Right renal cortex interstitium (tissue), 3 donors: ENCODE measurements around the gene PLEKHF1. TPM values are rescaled to one million over a fixed set of nuclear protein-coding genes. Genes with fewer than 3 reads are reported as not detected.
"Not testable (repeated sequence)": the region's sequence is repeated elsewhere in the genome, so short reads cannot be mapped to it uniquely, and the experiment has no call there.

Source experiments
- DNase-seq, 3 donors: peaks; one replicate each; pipeline ENCODE4 v3.0.0-alpha.2; 2013; ENCODE audit warnings: low read depth in 3 of 3, low spot score in 2 of 3
- polyA plus RNA-seq, 3 donors: library from polyadenylated mRNA; unstranded; fragments of 120-200 nt; gene quantifications; one replicate each; pipeline ENCODE4 v1.2.1, GENCODE V29; 2013; ENCODE audit not compliant: insufficient read length in 3 of 3

Gene PLEKHF1
- polyA plus RNA-seq, 3 donors = 1.2 to 1.7 (median 1.5) TPM

DNA sequence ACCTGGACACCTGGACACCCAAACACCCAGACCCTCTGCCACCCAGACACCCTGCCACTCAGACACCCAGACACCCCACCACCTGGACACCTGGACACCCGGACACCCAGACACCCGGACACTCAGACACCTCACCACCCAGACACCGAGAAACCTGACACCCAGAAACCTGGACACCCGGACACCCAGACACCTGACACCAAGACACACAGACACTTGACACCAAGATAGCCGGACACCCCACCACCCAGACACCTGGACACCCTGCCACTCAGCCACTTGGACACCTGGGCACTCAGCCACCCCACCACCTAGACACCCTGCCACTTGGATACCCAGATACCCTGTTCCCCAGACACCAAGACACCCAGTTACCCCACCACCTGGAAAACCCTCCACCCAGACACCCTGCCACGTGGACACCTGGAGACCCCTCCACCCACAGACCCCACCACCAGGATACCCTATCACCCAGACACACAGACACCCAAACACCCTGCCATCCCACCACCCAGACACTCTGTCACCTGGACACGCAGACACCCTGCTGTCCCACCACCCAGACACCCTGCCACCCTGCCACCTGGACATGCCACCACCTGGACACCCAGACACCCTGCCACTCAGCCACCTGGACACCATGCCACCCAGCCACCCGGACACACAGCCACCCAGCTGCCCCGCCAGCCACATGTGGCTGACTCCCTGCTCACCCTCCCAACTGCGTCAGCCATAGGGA lies 32.4 kb downstream of the PLEKHF1 start:
- DNase-seq = no peak

DNA sequence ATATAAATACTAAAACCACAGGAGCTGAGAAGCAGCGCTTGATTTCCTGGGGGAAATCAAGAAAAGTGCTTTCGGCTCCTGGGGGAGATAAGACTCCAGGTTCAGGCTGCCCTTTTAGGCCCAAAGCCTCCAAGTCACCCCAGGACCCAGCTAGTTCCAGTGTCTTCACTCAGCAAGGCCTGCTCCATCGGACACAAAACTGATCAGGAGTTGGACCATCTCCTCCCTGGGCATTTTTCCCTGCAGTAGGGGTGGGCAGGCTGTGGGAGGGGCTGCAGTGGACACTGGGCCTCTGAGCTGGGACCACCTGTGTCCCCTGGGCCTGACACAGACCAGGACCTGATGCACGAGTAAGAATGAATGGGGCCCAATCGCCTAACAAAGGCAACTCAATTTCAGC lies 34.6 kb downstream of the PLEKHF1 start:
- DNase-seq = no peak

DNA sequence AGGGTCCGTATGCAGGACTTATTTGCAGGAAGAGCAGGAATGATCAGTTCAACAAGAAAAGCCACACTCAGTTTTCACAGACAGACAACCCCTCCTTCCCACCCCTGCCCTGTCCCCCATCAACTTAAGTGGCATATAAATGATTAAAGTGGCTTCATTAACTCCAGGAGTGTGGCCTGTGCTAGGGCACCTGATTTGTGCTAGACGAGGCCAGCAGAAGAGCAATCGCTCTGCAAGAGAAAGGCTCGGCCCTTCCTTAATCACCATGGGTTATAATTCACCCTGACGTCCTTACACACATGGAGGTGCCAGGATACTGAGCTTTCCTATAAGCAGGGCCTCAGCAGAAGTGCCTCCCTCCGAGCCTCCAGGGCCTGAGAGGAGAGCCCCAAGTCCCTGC lies 35.2 kb downstream of the PLEKHF1 start:
- DNase-seq = no peak

DNA sequence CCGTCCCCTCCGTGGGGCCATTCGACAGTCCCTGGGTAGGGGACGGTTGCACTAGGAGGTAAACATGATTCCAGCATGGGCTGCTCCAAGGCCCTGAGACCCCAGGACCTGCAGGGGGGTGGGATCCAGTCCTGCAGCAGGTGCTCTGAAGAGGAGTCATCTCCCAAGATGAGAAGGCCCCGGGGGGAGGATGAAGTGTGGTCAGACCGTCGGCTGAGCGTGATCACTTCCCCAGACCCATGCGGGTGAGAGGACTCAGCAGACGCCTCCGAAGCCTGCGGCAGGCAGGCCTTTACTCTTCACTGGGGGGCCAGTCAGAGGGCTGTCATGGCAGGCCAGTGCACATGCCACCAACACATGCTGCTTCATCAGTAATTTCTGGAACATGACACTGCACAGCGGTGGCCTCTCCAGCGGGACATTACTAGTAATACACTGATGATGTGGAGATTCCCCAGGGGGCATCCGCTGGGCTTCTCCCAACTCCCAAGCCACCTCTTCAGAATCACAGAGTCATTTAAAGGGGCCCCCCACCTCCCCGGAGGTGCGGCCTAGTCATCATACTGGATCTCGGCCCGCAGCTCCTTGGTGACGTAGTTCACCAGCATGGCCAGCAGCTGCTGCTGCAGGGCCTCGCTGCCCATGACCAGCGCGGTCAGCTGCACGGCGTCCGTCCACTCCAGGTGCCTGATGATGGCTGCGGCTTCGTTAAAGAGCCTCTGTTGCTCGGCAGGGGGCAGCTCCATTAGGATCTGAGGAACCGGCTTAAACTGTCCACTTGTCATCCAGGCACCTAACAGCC lies 37.1 kb downstream of the PLEKHF1 start:
- DNase-seq = no peak

DNA sequence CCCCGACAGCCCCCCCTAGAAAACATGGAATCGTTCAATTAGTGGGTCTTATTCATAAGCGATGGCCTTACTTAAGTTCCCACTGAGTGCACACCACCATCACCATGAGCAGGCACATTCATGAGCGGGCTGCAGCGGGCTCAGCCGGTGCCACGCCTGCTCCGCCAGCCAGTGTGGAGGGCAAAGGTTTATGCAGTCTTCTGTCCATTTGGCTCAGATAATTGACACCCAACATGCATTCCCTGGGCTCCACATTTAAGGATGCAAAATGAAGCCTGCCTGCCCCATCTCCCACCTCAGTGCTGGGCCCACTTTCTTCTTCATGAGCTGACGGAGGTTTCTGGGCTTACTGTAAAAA lies 37.7 kb downstream of the PLEKHF1 start:
- no peak for DNase-seq

DNA sequence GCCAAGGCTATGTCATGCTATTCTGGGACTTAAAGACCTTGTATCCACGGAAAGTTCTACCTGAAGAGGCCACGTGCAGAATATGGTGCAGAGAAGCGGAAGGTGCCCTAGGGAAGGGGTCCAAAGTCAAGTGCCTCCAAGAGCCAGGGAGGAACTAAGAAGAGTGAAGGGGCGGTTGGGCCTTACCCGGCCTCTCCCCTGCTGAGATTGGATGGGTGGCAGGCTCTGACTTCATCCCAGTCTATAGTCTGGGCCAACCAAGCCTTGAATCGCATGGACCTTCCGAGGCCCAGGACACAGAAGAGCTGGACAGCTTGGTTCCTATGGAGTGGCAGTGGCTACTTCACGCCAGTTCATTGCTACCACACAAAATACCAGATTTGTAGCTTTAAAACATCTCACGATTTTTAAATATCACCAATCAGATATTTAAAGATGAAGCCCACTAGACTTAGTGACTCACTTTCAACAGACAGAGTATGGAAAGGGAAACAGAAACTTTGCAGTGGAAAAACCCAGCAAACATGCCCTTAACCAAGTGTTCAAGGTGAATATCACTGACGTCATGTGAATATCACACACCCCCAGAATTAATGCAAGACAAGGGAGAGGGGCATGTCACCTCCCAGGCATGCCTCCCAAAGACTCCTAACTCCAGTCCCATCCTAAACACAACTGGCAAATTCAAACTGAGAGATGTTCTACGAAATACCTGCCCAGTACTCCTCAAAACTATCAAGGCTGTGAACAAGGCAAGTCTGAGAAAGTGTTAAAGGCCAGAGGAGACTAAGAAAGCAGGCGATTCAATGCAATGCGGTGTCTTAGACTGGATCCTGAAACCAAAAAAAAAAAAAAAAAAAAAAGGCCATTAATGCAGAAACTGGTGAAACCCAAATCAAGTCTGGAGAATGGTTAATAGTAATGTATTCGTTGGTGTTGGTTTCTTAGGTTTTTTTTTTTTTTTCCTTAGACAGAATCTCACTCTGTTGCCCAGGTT lies 39.6 kb downstream of the PLEKHF1 start:
- no peak for DNase-seq

DNA sequence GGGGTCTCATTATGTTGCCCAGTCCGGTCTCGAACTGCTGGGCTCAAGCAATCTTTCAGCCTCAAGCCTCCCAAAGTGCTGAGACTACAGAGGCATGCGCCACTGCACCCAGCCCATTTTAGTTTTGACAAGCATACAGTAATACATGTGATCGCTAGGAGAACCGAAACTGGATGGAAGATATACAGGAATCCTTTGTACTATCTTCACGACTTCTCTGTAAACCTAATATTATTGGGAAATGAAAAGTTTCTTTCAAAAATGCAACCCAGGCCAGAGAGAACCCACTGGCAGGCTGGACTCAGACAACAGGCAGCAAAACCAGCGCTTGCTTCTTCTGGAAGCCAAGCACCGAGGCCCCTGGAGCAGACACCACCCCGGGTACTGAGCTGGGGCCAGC lies 40.4 kb downstream of the PLEKHF1 start:
- no peak for DNase-seq

DNA sequence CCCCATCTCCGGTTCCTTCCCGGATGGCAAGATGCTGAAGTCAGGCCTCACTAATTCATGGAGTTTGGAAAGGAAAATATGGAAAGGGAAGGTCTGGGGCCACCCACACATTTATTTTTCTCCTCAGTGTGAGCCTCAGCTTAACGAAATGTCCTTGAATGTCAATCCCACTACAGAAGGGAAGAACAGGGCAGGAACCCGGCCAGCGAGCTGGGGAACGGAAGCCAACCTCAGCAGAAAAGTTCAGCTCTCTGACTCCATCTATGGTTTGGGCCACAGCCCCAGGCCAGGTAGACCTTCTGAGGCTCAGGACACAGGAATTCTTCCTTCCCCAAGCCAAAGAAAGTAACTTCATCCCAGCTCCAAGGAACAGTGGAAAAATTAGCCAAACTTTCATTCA lies 41.4 kb downstream of the PLEKHF1 start:
- DNase-seq = no peak

DNA sequence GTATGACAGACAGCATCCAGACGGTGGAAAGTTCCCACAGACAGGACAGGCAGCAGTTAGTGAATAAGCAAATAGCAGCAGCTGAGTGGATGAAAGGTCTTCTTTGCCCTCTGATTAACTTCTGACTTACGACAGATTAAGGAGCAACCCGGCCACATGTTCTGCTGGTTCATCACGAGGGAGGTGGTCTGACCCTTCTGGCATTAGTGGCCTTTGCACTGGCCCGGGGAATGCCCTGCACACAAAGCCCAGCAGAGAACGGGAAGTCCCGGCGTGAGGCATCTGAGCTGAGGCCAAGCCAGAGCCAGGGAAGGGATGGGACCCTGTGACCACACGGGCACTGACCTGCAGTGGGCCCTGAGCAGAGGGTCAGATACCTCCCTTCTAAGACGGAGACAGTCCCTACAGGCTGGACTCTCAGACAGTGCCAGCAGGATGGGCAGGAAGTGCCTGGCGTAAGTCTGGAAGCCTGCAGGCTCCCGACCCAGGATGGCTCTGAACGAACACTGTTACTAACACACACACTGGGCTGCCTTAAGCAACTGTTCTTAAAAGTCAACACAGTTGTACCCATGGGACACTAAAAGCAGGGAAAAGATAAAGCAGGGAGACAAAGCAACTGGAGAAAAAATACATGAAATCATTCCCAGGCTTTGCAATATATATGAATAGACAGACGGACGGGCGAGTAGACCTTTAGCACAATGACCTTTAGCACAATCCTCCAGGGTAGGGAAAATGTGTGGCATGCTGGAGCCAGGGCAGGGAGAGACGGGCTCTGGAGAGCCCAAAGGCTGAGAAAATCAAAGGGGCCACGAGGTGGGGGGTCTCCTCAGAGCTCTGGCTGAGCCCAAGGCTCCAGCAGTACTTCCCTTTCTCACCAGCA lies 43.5 kb downstream of the PLEKHF1 start:
- DNase-seq = no peak

DNA sequence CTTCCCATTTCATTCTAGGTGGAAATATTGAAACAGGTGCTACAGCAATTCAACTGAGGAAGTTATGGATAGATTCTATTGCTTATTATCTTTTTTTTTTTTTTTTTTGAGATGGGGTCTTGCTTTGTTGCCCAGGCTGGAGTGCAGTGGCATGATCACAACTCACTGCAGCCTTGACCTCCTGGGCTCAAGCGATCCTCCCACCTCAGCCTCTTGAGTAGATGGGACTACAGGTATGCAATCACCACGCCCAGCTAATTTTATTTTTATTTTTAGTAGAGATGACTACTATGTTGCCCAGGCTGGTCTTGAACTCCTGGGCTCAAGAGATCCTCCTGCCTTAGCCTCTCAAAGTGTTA lies 44.2 kb downstream of the PLEKHF1 start:
- DNase-seq = not testable (repeated sequence)

DNA sequence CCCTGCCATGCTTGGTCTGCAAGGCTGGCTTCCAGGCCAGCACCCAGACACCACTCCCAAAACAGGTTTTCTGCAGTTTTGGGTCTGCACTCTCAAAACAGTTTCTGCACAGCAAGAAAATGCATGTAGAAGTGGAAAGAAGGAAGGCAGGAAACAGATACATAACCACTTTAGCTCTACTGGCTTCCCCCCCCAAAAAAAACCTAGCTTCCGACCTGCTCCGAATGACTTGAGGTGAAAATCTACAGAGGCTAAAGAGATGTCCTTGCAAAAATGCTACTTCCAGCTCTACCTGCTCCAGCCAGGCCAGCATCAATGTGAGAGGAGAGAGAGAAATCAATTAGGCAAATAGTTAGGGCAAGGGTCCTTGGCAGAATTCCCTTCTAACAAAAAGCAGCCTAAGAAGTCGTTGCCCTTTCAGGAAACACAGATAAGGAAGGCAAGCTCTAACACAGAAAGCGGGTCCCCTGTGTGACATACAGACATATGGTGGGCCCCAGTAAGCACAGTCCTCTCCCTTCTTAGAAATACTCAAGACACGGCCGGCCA lies 46.4 kb downstream of the PLEKHF1 start:
- DNase-seq = no peak

DNA sequence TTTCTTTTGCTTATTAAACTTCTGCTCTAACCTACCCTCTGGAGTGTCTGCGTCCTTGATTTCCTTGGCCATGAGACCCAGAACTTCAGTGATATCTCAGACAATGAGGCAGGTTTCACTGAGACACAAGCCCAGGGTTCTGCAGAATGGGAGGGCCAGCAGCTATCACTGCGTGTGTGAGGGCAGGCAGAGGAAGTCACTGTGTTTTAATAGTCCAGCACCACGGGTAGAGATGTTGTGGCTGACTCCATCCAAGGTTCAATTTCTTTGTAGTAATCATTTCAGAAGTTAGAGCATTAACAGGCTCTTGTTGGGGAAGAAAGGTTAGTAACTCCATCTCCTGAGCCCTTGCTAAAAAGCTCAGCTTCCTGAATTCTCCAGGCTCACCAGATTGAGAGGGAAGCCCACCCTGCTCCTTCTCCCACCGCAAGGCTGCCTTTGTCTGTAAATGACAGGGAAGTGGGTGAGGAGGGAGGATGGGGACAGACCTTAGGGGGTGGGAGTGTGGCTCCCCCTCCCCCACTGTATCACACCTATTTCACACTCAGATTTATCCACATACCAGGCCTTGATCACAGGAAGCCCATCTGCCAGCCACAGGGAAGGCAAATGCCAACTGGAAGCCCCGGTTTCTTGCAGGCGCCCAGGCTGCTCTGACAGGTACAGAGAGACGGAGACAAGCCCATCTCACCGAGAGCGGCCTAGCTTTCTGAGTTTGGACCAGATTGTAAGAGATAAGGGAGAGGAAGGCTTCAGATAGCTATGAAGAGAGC lies 47.7 kb downstream of the PLEKHF1 start:
- DNase-seq = no peak

DNA sequence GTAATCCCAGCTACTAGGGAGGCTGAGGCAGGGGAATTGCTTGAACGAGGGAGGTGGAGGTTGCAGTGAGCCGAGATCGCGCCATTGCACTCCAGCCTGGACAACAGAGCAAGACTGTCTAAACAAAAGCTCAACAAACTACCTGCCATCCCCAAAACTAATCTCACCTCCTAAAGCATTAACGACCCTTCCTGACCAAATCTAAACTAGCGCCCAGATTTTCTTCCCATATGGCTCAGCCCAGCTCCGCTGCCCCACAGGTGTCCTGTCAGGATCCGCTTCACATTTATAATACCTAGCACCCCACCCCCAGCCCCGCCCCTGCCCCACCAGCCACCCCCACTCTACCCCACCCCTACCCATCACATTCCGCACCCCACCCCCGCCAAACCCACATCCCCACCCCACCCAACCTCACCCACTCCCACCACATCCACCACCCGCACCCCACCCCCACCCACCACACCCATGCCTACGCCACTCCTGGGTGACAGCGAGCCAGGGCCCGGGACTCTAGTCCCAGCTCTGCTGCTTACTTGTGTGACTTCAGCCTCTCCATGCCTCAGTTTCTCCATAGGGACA lies 49.2 kb downstream of the PLEKHF1 start:
- DNase-seq = no peak

DNA sequence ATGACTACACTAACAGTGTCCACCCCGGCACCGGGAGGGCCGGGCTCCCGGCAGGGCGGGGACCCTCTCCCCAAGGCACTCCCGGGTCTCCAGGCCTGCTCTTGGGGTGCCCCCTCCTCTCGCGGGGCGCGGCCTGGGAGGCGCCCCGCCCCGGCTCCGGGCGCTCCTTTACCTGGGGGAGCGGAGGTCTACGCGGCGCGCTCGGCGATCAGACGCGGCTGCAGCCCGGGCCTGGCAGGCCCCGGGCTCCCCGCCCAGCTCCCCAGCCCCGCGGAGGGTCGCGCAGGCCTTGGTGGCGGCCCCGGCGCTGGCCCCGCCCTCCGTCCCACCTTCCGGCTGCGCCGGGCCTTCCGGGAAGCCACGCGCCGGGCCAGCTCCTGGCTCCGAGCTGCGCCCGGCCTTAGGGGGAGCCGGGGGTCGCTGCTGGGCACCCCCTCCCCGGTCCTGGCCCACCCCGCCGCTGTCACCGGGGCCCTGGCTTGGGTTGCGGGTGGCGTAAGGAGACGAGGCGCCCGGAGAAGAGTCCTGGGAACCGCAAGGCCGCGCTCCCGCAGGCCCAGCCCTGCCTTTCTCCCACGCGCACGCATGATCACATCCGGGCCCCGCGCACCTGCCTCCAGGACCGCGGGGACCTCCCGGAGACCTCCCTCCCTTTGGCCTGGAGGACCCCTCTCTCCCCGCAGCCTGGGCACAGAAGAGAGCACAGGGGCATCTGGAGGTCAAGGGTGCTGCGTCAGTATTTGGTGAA lies 49.9 kb downstream of the PLEKHF1 start, which contains the start of gene C19orf12:
TSS of gene C19orf12 (minus strand) at position 309 of the 748 bp plus-strand sequence. CDS start 6,848 bp downstream, outside the sequence.
- DNase-seq = no peak

DNA sequence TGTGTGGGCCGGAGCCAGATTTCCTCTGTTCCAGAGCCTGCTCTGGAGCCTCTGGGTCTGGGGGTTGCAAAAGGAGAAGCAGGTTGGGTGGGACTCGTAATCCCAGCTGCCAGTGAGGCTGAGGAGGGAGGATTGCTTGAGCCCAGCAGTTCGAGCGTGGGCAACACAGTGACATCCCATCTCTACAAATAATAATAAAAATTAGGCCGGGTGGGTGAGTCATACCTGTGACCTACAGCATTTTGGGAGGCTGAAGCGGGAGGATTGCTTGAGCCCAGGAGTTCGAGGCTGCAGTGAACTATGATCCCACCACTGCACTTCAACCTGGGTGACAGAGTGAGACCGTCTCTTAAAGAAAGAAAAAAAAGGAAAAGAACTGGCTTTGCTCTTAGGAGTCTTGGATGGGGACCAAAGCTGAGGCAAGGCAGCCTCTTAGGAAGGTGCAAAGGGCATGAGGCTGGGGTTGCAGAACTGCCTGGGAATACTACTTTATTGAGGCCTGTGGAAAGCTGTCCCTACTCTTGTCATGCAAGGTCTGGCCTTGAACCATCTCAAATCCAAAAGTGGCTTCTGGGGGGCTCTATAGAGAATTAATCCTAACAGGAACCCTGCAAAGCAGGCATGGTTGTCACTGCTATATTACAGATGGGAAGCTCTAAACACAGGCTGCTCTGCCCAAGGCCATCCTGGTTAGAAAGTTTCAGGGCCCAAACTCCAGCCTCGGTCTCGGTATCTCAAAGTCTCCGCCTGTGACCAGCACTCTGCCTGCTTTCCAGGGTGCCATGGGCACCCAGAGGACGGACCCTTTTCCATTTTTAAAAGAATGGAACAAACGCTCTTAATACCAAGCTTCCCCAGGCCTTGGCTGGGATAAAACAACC lies 50.7 kb downstream of the PLEKHF1 start:
- DNase-seq = no peak

DNA sequence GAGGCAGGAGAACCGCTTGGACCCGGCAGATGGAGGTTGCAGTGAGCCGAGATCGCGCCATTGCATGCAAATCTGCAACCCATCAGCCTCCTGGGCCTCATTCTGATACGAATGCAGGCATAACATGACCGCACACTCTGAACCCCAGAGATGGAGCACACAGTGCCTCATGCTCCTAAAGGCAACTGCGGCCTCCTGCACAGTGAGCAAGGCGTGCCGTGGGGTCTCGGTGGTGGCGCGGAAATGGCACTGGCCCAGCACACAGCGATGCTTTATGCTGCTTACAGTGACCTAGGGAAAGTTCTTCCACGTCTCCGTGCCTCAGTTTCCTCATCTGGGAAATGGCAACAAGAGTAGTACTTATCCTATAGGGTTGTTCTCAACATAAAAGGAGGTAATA lies 51.8 kb downstream of the PLEKHF1 start:
- no peak for DNase-seq

DNA sequence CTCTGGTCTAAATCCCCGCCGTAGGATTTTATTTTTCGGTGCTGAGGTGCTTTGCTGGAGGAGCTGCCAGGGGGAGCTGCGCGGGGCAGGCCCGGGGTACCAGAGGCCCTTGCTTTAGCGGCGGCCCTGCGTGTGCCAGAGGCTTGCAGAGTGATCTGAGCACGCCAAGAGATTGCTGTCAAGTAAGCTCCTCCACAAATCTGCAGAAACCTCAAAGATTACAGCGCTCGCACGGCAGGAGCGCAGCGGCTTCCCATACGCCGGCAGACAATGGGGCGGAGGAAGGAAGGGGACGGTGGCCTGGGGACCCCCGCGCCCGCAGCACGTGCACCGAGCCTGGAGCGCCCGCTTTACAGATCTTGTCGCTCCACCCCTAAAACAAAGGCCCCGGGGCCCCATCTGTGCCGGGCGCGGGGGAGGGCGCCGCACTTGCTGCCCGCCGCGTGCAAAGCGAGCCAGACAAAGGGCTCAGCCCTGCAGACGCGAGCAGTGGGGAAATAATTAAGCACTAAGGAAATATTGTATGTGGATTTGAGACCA lies 58.9 kb downstream of the PLEKHF1 start:
- DNase-seq = no peak
